HG02981 (cell line): ENCODE results near the gene C17orf67.

Source experiments
- ATAC-seq: cut with Tn5 transposase; IDR thresholded peaks from one replicate; pipeline ENCODE4 v1.9.1; 2021; ENCODE audit warnings: mild to moderate bottlenecking, moderate library complexity; ENCODE audit not compliant: unreplicated experiment

Gene C17orf67

DNA sequence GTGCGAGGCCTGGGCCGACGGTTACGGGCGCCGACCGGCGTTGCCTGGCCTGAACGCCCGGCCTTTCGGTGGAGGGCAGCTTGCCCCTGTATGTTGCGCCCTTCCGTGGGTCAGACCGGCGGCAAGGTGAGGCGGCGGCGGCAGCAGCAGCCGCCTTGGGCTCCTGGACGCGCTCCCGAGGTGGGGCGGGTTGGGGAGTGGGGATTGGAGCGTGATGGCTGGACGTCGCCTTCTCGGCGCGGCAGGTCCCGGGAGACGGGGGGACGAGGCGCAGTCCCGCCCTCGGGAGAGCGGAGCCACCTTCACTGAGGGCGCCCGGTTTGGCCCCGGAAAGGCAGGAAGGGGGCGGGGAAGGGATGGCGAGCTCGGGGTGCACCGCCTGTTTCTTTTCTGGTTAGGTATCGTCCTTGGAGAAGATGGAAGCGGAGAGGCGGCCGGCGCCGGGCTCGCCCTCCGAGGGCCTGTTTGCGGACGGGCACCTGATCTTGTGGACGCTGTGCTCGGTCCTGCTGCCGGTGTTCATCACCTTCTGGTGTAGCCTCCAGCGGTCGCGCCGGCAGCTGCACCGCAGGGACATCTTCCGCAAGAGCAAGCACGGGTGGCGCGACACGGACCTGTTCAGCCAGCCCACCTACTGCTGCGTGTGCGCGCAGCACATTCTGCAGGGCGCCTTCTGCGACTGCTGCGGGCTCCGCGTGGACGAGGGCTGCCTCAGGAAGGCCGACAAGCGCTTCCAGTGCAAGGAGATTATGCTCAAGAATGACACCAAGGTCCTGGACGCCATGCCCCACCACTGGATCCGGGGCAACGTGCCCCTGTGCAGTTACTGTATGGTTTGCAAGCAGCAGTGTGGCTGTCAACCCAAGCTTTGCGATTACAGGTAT lies 902 bp upstream of the C17orf67 start:
- peak; percentile 32 for ATAC-seq

DNA sequence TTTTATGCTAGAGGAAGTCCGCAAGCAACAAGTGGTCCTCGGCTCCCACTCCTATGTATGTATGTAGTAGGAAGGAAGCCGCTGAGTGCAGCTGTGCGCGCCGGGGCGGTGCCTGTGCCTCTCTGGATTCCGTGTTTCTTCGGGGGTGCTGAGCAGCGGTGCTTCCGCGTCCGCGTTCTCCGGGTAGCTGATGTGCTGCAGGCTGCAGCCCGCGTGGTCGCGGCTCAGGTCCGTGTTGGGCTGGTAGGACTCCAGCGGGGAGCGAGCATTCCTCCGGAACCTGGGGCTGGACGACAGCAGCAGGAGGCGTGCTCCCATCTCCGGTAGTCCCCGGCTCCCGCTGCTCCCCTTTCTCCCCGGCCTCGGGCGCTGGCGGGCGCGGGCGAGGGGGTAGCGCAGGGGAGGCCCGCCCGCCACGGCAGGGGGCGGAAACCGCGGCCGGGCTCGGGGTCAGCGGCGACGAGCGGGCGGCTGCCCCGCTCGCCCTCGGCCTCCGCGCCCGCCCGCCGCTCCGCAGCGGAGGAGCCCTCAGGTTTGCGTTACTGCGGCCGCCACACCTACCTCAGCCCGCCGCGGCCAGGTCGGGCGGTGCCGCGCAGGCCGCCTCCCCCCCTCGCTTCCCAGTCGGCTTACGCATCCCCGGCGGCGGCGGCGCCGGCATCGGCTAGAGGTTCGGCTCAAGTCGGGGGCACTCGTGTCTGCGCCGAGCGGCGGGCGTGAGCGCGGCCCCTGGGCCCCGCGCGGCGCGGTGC lies 487 bp downstream of the C17orf67 start:
- peak; percentile 45 for ATAC-seq

DNA sequence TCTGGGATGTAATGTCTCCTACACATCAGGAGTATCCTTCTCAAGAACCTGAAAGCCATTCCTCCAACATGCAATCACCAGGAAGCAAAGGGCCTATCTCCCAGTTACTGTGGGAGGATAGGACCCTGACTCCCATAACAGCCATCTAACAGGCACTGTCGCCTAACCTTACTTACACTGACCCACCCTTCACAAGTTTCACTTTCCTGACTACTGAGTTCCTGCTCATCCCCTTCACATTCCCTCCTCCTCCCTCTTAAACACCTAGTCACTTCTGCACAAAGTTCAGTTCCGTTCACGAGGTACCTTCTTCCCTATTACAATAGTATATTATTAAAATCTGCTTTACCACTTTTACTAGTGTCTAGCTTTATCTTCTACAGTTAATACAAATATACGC lies 1.3 kb downstream of the C17orf67 start:
- no peak for ATAC-seq

DNA sequence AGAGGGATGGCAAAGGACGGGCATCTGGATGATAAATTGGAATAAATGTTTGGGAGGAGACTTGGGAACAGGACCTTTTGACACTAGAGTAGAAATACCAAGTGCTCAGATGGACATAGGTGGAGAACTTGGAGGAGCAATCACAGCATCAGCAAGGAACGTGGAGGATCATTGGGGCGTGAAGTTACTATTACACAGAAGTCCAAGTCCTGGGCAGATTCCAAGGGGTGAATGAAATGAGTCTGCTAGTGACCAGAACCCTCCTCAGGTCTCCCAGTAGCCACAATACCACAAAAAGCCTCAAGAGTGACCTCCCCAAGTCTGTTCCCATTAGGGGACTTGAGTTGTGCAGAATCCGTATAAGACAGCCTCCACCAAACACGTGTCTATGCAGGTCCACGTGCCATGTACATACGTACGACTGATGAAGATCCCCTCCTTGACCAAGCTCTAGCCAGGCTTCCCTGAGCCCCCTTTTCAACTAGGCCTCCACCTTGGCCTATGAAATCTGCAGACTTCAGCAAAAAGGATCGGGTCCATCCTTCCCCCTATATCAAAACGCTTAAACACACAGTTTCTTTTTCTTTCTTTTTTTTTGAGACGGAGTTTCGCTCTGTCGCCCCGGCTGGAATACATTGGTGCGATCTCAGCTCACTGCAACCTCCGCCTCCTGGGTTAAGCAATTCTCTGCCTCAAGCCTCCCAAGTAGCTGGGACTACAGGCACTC lies 2.2 kb downstream of the C17orf67 start:
- ATAC-seq, result no peak

DNA sequence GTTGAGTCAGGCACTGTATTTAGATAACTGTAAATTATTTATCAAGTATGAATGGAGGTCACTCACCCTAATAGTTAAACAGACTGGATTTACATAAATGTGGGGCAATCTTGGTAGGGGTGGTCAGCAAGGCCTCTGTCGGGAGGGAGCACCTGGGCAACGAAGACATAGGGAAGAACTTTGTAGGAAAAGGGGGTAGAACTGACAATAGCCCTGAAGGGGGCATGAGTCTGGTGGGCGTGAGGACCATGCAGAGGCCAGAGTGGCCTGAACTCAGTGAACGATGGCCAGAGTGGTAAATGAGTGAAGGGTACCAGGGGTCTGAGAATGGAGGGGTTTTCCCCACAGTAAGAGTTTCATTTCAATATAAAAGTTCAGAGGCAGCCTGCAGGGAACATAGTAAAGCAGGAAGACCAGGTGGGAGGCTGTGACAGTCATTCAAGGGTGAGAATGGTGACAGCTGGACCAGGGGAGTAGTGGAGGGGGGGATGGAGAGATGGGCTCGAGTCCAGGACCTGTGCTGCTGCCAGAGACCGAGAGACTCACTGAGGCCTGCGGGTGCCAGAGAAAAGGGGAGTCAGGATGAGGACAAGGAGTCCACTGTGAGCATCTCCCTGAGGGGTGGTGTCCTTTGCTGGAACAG lies 2.9 kb downstream of the C17orf67 start:
- no peak for ATAC-seq

DNA sequence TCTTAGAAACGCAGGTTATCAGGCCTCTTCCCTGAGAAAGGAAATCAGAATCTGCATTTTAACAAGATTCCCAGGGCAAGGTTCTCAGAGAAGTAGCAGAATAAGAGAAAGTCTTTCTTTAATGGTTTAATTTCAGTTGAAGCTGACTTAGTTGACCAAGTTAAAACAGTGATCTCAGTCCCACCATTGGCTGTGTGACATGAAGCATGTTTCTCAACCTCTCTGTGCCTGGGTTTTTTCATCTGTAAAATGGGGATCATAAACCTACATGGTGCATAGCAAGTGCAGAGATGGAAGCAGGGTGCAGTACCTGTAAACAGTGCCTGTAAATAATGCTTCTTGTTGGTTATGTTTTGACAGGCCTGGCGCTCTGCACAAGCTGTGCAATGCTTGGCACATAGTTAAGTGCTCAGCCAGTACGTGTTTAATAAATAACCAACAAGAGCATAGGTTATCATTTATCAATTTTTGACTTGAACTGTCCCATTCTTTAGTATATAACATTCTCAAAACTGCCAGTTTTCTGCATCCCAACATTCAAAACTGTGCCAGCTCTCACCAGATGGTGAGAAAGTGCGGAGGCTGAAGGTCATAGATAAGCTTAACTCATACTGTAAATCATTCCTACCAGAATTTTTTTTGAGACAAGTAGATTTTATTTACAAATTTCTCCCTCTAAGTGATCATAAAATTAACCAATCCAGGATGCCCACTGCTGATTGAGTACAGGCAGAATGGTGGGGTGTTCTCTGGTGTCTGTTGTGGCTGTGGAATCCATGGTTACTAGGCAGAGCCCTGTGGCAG lies 6.9 kb downstream of the C17orf67 start:
- ATAC-seq, result no peak

DNA sequence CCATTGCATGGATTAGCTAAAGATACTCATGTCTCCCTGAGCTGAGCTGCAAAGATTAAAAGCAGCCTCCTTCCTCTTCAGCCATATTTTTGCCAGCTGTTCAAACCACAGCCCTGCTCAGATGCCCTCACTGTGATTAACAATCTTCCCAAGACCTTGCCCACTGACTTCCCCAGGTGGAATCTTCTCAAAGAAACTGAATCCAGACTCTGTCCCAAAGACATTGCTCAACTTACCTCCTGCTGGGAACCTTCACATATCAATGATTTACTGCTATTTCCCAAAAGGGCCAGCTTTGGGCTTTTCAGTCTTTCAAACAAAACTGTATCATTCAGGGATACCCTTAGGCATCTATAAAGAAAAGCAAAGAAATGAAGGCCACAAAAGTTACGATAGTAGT lies 9.2 kb downstream of the C17orf67 start:
- ATAC-seq, result no peak

DNA sequence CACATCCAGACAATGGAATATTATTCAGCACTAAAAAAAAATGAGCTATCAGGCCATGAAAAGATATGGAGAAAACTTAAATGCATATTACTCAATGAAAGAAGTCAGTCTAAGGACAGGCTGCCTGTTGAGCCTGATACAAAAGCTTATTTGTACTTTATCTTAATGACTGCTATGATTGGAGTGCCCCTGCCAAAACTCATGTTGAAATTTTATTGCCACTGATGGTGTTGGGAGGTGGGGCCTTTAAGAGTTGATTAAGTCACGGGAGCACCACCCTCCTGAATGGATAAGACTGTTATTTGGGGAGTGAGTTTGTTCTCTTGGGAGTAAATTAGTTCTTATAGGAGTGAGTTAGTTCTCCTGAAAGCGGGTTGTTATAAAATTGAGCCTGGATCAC lies 9.9 kb downstream of the C17orf67 start:
- no peak for ATAC-seq

DNA sequence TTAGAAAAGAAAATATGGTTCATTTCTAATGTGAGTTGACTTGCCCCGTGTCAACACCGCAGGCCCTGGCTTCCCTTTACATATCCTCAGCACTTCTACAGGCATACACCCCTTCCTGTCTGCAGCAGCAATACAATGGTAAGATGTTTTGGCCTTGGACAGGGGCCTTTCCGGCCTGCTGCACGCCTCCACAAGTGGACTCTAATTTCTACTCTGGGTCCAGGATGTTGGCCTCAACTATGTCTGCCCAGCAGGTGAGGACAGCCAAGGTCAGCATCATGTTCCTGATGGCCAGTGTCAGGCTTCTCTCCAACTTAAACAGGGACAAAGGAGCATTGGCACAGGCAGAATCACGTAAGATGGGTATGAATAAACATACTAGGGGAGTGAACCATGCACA lies 11.0 kb downstream of the C17orf67 start:
- ATAC-seq, result no peak

DNA sequence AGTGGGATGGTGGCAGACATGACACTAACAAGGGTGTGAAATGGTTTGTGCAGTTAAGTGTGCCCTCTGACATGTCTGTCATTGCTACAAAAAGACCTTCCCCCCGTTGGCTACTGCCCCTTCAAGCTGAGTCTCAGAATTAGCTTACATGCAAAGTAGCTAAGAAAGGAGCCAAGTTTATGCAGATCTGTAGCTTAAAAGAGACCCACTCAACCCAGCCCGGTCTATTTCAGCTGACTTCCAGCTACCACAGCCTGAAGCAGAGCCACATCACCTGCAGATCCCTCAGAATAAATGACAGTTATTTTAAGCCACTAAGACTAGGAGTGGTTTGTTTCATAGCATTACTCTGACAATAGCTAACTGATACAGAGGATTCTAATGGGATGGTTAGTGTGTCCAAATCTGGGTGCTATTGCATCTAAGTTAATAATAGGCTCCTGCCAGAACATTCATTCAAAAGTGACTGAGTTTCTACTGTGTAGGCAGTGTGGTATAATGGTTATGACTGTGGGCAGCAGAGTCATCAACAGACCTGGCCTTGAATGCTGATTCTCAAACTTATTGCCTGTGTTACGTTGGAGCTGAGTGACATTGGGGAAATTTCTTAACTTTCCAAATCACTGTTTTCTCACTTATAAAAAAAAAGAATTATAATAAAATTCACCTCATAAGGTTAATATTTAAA lies 11.7 kb downstream of the C17orf67 start:
- peak; percentile 39 for ATAC-seq

DNA sequence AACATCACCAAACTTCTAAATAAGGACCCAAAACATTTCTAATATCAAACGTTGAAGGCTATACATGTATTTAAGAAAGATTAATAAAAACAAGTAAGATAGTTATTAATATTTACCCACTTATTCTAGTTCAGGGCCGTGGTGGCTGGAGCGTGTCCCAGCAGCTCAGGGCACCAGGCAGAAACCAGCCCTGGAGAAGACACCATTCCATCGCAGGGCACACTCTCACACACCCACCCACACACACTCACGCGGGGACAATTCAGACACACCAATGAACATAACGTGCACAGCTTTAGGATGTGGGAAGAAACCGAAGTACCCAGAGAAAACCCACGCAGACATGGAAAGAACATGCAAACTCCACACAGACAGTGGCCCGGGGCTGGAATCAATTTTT lies 13.5 kb downstream of the C17orf67 start:
- no peak for ATAC-seq

DNA sequence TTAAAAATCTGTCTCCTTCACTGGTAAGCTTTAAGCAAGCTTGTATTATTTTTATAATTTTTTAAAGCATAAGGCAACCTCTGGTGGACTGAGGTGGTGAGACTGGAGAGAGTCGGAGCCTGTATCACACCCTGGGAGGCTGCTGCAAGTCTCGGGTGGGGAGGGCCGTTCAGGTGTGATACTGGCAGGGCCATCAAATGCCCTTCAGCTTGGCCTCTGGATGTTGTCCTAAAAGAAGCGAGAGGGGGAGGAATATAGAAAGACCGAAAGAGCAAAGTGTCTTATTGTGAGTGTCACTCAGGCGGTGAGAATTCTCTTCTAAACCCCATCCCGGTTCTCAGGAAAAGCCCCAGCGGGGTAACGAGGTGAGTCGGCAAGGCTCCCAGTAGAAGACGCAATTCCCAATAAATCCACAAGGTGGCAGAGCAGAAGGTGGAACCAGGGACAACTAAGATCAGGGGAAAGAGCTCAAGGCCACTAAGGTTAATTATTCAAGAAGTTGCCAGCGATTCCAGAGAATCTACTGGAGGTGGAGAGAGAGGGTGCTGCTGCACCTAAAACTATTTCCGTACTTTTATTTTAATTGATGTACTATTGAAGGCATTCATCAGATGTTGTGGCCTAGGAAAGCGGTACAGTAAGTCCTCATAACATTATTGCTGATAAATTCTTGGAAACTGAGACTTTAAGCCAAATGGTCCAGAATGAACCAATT lies 14.1 kb downstream of the C17orf67 start:
- no peak for ATAC-seq

DNA sequence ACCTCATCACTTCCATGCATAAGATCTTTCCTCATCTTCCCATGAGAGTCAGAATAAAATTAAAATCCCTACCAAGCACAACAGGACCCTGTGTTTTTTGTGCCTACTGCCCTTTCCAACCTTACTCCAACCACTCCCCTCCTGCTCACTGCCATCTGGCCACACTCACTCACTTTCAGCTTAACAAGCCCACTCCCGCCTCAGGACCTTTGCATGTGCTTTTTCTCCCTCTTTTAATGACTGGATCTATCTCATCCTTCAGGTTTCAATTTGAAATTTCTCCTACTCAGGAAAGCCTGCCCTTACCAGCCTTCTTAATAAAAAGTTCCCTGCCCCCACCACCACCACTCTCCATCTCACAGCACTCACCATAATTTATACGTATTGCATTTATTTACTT lies 14.7 kb downstream of the C17orf67 start:
- no peak for ATAC-seq

DNA sequence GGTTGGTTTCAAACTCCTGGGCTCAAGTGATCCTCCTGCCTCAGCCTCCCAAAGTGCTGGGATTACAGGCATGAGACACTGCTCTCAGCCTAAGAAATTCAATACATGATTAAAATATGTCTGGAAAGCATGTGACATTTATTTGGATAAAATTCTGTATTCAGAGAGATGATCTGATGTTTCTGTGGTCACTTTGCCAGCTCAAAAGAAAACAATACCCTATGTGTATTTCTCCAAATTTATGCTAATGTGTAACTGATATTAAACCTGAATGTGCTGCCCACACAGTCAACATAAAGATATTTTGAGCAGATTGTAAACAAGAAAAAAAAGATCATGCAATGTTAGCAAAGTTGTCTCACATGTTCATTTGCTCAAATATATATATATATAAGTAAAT lies 16.7 kb downstream of the C17orf67 start:
- ATAC-seq, result no peak

DNA sequence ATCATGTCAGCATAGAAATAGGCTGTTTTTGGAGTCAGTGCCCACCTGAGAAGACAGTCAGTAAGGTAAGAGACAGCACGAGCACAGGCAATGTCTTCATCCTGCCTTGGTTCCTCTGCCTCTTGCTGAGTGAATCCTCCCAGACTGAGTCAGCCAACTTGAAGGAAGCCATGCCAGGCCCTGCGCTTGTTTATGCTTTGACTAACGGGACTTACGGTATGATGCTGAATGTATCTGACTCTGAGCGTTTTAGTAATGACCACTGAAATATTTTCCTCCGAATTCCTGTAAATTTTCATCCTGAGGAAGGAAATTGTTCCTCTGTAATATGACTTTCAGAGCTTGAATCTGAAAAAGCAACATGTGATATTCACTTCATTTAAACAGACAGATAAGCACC lies 18.0 kb downstream of the C17orf67 start:
- no peak for ATAC-seq

DNA sequence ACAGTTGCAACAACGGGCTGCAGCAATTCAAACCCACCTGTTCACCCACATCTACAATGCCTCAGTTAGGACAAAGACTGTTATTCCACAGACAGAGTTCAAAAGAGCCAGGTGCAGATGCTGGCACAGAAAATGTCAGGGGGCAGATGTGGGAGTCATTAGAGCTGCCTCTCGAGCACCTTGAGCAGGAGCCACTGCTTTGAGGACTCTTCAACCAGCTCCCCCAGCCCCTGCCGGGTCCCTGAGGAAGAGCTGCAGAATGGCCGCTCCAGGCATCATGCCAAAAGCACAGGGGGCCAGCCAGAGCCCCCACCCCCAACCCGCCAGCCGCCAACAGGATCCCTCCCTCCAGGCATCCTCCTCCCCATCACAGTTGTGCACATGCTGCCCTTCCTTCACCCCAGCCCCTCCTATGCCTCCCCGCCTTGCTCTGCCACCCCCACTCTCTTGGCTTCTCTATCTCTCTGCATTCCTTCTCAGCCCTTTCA lies 20.8 kb downstream of the C17orf67 start:
- no peak for ATAC-seq

DNA sequence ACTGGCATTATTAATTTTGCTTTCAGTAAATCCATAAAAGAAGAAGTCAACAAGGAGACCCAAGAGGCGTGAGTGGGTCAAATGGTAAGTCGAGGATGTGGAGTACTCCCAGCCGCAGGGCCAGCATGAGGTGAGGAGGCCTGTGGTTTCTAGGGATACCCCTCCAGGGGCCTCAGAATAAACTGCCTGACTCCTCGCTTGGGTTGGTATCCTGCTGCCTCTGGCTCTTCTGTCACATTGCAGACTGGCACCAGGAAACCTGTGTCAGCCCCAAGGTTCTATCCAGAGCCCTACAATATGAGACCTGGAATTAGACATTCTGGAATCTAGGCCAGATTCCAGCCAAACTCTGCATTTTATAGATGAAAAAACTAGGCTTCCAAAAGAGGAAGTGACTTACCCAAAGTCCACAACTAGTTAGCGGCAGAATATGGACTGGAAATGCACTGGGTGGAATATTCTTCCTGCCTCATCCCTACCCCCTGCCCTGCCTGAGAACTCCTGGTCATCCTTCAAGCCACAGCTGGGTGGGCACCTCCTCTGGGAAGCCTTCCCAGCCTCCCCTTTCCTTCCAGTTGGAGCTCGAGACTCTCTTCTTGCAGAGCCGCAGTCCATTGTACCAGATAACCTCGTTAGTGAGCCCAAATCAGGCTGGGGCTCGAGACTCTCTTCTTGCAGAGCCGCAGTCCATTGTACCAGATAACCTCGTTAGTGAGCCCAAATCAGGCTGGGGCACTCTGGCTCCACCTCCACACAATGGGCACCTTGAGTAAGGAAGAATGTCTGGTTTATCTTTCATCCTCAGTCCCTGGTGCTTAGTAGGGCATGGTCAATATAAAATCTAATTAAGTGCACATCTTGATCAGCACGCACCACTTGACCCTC lies 22.6 kb downstream of the C17orf67 start:
- ATAC-seq, result no peak

DNA sequence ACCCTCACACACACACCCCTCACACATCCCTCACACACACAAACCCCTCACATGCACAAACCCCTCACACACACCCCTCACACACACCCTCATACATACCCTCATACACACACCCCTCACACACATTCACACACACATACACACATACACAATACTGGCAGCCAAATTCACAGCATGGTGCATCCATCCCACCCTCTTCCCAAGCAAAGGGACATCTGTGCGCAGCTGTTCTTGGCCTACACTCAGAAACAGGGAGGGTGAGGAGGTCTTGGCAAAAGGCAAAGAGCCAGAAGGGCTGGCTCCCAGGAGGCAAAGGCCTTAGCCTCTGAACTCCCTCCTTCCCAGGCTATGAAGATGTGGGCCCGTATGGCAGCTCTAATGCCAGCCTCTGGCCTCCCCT lies 23.4 kb downstream of the C17orf67 start:
- no peak for ATAC-seq
